NCI-H128 (cell line): ENCODE data around the gene CD300LB.
"Not testable (repeated sequence)": the region's sequence is repeated elsewhere in the genome, so short reads cannot be mapped to it uniquely, and the experiment has no call there.

Source experiments
- DNase-seq: peaks from one replicate; lab custom pipeline; 2025; ENCODE audit not compliant: unreplicated experiment; lab: John Stamatoyannopoulos, UW

CD300LB gene

GRCh38 chr17:74497471-74497870 lies 33.8 kb downstream of the CD300LB start:
- DNase-seq: no peak

GRCh38 chr17:74493331-74493833 lies 37.9 kb downstream of the CD300LB start:
- DNase-seq: no peak

GRCh38 chr17:74491626-74492025 lies 39.6 kb downstream of the CD300LB start:
- DNase-seq: no peak

- DNase-seq: no peak
These were observed 40.6 kb downstream of the CD300LB start for GRCh38 chr17:74490716-74491115.

- not testable (repeated sequence) for DNase-seq
These were observed 43.0 kb downstream of the CD300LB start for GRCh38 chr17:74488276-74488675.

- DNase-seq: no peak
These were observed 45.4 kb downstream of the CD300LB start for GRCh38 chr17:74485841-74486240.

GRCh38 chr17:74485022-74485743 lies 46.1 kb downstream of the CD300LB start:
- no peak for DNase-seq

GRCh38 chr17:74484066-74484465 lies 47.2 kb downstream of the CD300LB start:
- no peak for DNase-seq

GRCh38 chr17:74481621-74482020 lies 49.7 kb downstream of the CD300LB start:
- DNase-seq: no peak

- no peak for DNase-seq
These were observed 51.0 kb downstream of the CD300LB start for GRCh38 chr17:74480290-74480689.

- no peak for DNase-seq
These were observed 52.7 kb downstream of the CD300LB start for GRCh38 chr17:74478420-74479100.

GRCh38 chr17:74477411-74477810 lies 53.9 kb downstream of the CD300LB start:
- DNase-seq: no peak

GRCh38 chr17:74475189-74475588 lies 56.1 kb downstream of the CD300LB start:
- DNase-seq: no peak

GRCh38 chr17:74474043-74474792 lies 57.1 kb downstream of the CD300LB start:
- no peak for DNase-seq

- DNase-seq: no peak
These were observed 58.0 kb downstream of the CD300LB start for GRCh38 chr17:74473294-74473693.

GRCh38 chr17:74472890-74473289 lies 58.4 kb downstream of the CD300LB start:
- no peak for DNase-seq

- no peak for DNase-seq
These were observed 59.9 kb downstream of the CD300LB start for GRCh38 chr17:74471341-74471740.
